ENCODE data around the gene AMMECR1. TPM values are rescaled to one million over a fixed set of nuclear protein-coding genes. Genes with fewer than 3 reads are reported as not detected.
"Not testable (repeated sequence)": the region's sequence is repeated elsewhere in the genome, so short reads cannot be mapped to it uniquely, and the experiment has no call there.

AMMECR1 gene
- total and polyA plus RNA-seq, 8 donors, result 0.45 to 28.7 (median 3.6) TPM

GRCh38 chrX:110156167-110156754 is 161.6 kb downstream of the AMMECR1 start:
- intact Hi-C loops (cut with DNase I; ENCODE audit: low total_unique reads), result no loop called here
- H3K27me3 ChIP-seq, result peaks cover 0 to 8% (median 0%) of the 10 kb centered on the region in 3 donors
- H3K9me3 ChIP-seq, result no peaks in the 10 kb centered on the region
- no peak overlapping the region for H3K4me3 ChIP-seq
- DNase-seq, result no peak
- no peak overlapping the region for H3K27ac ChIP-seq
- no peak for TF ChIP-seq POLR2AphosphoS5 (IDR thresholded peaks at IDR 0.05)
- TF ChIP-seq, protein P1, sequence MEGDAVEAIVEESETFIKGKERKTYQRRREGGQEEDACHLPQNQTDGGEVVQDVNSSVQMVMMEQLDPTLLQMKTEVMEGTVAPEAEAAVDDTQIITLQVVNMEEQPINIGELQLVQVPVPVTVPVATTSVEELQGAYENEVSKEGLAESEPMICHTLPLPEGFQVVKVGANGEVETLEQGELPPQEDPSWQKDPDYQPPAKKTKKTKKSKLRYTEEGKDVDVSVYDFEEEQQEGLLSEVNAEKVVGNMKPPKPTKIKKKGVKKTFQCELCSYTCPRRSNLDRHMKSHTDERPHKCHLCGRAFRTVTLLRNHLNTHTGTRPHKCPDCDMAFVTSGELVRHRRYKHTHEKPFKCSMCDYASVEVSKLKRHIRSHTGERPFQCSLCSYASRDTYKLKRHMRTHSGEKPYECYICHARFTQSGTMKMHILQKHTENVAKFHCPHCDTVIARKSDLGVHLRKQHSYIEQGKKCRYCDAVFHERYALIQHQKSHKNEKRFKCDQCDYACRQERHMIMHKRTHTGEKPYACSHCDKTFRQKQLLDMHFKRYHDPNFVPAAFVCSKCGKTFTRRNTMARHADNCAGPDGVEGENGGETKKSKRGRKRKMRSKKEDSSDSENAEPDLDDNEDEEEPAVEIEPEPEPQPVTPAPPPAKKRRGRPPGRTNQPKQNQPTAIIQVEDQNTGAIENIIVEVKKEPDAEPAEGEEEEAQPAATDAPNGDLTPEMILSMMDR (IDR thresholded peaks at IDR 0.05), result peak in 4 of 7 experiments; percentile 20 to 61 (median 36)
- no peaks in the 10 kb centered on the region for H3K36me3 ChIP-seq
- no peaks in the 10 kb centered on the region for H3K4me1 ChIP-seq
- 46 to 77% (median 75%) methylated on average over 6 of the region's 6 CpGs for WGBS, 5 donors

DNA sequence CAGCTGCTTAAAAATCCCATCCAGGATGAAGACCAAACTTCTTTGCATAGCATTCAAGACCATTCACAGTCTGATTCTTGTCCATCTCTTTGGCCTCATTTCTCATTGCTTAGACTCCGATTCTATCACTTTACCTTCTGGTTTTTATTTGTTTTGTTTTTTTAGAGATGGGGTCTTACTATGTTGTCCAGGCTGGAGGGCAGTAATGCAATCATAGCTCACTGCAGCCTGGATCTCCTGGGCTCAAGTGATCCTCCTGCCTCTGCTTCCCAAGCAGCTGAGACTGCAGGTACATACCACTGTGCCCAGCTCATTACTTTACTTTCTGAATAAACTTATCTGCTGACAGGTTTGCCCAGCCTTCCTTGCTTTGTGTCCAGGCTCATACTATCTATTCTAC is 162.1 kb downstream of the AMMECR1 start:
- no peaks in the 10 kb centered on the region for H3K4me1 ChIP-seq
- intact Hi-C loops (cut with DNase I; ENCODE audit: low total_unique reads), result no loop called here
- no peak overlapping the region for H3K27ac ChIP-seq
- DNase-seq, result no peak
- H3K27me3 ChIP-seq, result peaks cover 0 to 8% (median 0%) of the 10 kb centered on the region in 3 donors
- no peaks in the 10 kb centered on the region for H3K9me3 ChIP-seq
- WGBS, 5 donors, result 67 to 100% (median 88%) methylated on average over 1 of the region's 1 CpG
- no peak for TF ChIP-seq EP300 (IDR thresholded peaks at IDR 0.05)
- no peak for TF ChIP-seq POLR2A (IDR thresholded peaks at IDR 0.05)
- TF ChIP-seq, protein P1 (IDR thresholded peaks at IDR 0.05), result no peak
- TF ChIP-seq POLR2AphosphoS5 (IDR thresholded peaks at IDR 0.05), result no peak
- H3K4me3 ChIP-seq, result no peak overlapping the region
- H3K36me3 ChIP-seq, result no peaks in the 10 kb centered on the region

- H3K27me3 ChIP-seq; intact Hi-C loops (cut with DNase I; ENCODE audit: low total_unique reads); H3K36me3 ChIP-seq; H3K9me3 ChIP-seq; H3K27ac ChIP-seq; H3K4me3 ChIP-seq; DNase-seq; H3K4me1 ChIP-seq: not testable (repeated sequence)
- WGBS, 5 donors, result 62 to 83% (median 67%) methylated on average over 5 of the region's 5 CpGs
These were observed 163.6 kb downstream of the AMMECR1 start for GRCh38 chrX:110154328-110154727.

- H3K9me3 ChIP-seq, result no peaks in the 10 kb centered on the region
- intact Hi-C loops (cut with DNase I; ENCODE audit: low total_unique reads), result no loop called here
- TF ChIP-seq POLR2AphosphoS5 (IDR thresholded peaks at IDR 0.05) (no peak), EP300 (IDR thresholded peaks at IDR 0.05) (no peak), POLR2A (IDR thresholded peaks at IDR 0.05) (no peak)
- TF ChIP-seq, protein P1 (IDR thresholded peaks at IDR 0.05), result no peak
- DNase-seq, result no peak
- peaks cover 0 to 4% (median 0%) of the 10 kb centered on the region in 4 donors for H3K36me3 ChIP-seq
- WGBS, 5 donors, result 49 to 69% (median 57%) methylated on average over 2 of the region's 2 CpGs
- H3K4me3 ChIP-seq, result no peak overlapping the region
- H3K4me1 ChIP-seq, result no peaks in the 10 kb centered on the region
- H3K27me3 ChIP-seq, result peaks cover 0 to 8% (median 0%) of the 10 kb centered on the region in 3 donors
- no peak overlapping the region for H3K27ac ChIP-seq
These were observed 164.0 kb downstream of the AMMECR1 start for GRCh38 chrX:110153896-110154295.

- DNase-seq, result no peak
- Histone ChIP-seq H3K27me3 (peaks cover 0 to 8% (median 0%) of the 10 kb centered on the region in 3 donors), H3K9me3 (no peaks in the 10 kb centered on the region), H3K4me1 (no peaks in the 10 kb centered on the region), H3K4me3 (no peak overlapping the region), H3K27ac (no peak overlapping the region), H3K36me3 (peaks cover 0 to 4% (median 0%) of the 10 kb centered on the region in 4 donors)
- intact Hi-C loops (cut with DNase I; ENCODE audit: low total_unique reads), result no loop called here
- WGBS, 5 donors, result 68 to 97% (median 90%) methylated on average over 2 of the region's 2 CpGs
- TF ChIP-seq, protein P1 (IDR thresholded peaks at IDR 0.05), result no peak
- TF ChIP-seq POLR2A (IDR thresholded peaks at IDR 0.05) (no peak), POLR2AphosphoS5 (IDR thresholded peaks at IDR 0.05) (no peak), EP300 (IDR thresholded peaks at IDR 0.05) (no peak)
These were observed 164.6 kb downstream of the AMMECR1 start for GRCh38 chrX:110153244-110153643.
